ENCODE measurements around the gene CDH15.
"Not testable (repeated sequence)": the region's sequence is repeated elsewhere in the genome, so short reads cannot be mapped to it uniquely, and the experiment has no call there.

The CDH15 gene

DNA sequence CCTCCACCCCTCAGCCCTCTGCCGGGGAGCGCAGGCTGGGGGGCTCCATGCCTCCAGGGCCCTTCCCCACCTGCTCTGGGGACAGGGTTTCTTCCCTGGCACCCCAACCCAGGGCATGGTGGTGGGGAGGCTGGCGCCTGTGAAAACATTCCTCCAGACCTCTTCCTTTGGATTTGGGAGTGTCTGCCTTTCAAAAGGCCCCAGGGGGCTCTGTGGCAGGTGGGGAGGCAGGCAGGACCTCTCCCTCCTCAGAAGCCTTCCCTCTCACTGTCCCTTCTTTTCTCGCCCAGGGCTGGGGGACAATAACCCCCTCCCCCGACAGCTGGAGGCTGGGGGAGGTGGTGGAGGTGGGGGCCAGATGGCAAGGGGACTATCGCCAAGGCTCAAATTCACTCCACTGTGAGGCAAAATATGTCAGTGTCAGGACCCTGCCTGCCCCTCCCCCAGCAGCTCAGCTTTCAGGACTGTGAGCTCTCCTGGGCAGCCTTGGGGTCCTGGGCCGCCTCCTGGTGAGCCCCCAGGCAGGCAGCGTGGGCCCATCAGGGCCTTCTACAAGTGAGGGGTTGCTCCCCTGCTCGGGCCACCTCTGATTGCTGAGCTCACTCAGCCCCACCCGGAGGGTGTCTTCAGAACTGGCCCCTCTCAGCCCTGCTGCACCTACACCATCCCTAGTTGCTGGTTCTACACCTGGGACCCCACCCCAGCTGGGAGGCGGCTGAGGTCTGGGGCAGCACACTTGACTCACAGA lies 1.8 kb downstream of the CDH15 start:
- DNase-seq = no peak

DNA sequence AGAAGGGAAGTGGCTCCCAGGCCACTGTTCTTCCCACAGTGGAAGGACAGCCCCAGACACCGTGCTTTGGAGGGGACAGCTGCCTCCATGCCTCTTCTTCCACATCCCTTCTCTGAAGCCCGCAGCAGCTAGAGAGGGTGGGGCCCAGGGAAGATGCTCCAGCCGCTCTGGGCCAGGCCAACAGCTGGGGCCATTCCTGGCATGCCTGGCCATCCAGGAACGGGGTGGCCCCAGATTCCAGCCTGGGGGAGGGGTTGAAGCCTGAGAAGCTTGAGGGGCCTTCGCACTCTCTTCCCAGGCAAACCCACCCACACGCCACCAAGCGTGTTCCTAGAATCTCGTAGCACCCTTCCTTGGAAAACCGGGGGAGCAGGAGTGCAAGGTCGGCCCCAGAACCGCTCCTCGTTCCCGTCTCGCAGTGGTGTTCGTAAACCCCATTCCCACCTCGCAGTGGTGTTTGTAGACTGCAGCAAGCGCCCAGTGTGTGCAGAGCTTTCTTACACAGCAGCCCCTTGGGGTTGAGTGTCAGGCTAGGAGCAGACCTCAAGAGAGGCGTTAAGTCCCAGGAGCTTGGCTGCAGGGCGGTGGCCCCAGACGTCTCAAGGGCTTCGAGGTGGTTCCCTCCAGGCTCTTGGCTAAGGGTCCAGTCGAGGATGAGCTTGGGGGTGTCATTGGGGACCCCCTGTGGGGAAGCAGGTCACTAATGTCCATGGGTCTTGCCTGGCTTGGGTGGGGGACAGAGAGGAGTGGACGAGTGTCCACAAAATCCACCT lies 2.7 kb downstream of the CDH15 start:
- no peak for DNase-seq

DNA sequence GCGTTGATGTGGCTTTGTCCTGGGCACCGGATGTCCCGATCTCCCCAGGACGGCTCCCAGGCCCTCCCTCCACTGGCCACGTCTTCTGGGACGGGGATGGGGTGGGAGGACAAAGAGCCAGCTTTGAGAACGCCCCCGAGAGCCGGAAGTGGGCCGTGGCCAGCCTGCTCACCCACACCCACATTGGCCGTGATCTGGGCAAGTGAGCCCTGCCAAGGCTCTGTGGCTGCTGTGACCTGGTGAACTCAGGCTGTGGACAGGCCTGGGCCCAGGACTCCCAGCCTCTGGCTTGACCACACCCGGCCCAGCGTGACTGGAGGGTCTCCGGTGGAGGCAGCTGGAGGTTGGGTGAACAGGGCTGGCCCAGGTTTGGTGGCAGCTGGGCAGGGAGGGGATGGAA lies 3.3 kb downstream of the CDH15 start:
- no peak for DNase-seq

DNA sequence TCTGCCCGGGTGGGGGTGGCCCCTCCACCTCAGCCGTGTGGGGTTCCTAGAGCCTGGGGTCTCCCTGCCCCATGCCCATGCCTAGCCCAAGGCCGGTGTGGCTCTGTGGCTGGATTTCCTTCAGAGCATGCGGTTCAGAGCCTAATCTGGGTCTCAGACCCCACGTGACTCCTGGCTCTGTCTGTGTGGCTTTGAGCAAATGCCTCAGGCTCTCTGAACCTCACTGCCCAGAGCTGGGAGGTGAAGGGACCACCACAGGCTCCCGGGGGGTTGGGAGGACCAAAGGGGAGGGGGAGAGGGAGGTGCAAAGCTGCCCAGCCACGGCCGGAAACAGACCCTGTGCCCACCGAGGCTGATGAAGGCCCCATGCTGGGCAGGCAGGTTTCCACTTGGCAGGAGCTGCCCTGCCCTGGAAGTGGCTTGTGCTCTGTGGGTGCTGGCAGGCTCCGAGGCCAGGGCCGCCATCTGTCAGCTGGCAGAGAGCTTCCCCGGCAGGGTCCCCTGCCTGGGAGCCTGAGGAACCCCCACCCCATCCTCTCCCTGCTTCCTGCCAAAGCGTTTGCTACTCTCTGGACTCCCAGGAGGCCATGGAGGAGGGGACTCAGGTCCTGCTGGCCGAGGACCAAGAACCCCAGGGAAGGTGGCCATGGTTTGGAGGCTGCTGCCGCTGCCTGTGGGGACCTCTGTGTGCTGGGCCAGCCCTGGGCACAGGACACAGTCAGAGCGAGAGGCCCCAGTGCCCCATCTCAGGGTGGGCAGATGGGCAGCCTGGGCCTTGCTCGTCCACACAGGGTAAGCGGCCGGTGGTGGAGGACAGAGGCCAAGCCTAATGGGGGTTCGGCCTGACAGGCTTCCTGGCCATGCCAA lies 4.0 kb downstream of the CDH15 start:
- DNase-seq = peak in 1 of 2 experiments; percentile 49

DNA sequence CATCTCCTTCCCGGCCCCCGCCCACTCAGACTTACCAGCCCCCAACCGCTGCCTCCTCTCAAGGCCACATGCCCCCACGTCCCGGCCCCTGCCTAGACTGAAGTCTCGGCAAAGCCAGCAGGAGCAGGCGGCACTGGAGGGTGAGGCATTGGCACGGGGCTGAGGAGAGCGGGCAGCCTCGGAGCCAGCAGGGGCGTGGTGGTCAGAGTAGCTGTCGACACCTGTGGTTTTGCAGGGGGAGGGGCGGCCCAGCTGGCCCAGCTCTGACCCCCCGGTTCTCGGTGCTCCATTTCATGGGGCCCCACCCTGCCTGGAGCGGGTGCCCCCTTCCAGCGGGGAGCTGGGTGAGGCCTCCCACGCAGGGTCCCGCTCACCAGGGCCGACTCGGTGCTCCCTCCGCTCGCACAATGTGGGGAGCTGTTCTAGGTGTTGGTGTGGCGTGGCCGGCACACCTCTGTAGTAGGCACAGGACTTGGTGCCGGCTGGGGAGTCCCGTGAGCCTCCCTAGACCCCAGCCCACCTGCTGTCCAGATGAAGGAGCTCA lies 4.7 kb downstream of the CDH15 start:
- DNase-seq = no peak

DNA sequence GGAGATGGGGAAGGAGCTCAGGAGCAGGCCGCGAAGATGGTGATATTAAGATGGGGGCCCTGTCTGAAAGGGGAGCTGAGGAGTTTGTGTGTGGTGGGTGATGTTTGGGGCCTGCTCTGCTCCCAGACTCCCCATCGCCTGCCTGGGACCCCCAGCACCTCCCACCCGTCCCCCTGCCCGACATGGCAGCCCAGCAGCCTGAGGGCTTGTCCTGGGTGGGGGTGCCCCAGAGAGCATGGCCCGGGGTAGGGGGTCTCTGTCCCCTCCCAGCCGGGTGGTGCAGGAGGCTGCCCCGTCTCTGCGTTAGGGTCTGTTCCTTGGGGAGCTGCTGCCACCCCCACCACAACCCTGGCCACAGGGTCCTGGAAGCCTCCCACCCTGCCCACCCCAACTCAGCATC lies 5.2 kb downstream of the CDH15 start:
- DNase-seq = no peak

DNA sequence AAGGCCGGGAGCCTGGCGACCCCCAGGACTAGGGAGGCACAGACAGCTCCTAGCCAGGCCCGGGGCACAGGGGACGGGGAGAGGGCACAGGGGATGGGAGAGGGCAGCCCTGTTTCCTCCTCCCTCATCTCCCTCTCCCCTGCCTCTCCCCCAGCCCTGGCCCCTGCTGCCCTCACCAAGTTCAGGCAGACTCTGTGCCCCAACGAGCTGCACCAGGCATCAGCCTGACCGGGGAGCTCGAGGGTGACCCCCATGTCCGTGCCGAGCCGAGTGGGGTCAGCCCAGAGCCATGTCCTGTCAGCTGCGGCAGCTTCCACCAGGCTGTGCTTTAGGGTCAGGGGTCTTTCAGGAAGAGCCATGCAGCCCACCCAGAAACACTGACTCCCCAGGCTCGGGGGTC lies 6.0 kb downstream of the CDH15 start:
- DNase-seq = no peak

DNA sequence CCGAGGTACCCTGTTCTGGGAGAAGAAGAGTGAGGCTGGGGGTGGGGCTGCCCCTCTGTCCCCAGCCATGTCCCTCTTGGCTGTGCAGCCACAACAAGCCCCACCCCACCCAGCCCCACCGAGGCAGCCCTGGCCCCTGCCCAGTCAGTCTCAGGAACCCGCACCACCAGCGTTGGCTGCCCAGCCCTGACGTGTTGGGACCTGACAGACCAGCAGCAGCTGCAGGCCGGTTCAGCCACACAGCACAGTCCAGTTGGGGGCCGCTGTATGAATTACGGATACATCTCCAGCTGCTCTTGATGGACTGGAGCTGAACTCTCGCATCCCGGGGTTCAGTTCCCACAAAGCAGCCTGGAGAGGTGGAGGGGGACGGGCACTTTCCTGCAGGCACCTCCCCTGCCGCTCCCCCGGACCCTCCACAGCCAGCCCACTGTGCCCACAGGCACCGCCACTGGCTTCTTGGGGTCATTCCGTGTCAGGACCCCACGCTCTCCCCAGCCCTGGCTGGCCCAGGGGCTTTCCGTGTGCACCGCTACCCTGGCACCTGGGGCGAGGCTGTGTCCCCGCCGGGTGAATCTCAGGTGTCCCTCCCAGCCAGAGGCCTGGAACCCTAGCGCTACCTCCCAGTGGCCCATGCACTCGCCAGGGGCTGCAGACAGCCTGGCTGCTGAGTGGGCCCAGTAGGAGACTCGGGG lies 7.1 kb downstream of the CDH15 start:
- DNase-seq = no peak

DNA sequence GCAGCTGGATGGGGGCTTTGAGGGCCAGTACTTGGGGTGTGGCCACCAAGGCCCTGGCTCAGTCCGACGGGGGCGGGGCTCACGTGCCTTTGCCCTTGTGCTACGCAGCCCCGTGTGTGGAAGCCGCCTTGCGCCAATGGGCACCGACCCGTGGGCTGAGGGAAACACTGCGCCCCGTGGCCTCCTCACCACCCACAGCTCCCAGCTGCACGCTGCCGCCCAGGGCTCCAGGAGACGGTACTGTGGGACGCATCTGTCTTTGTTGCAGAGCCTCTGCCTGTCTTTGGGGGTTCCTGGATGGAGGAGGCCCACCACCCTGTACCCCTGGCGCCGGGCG lies 7.6 kb downstream of the CDH15 start:
- no peak for DNase-seq

DNA sequence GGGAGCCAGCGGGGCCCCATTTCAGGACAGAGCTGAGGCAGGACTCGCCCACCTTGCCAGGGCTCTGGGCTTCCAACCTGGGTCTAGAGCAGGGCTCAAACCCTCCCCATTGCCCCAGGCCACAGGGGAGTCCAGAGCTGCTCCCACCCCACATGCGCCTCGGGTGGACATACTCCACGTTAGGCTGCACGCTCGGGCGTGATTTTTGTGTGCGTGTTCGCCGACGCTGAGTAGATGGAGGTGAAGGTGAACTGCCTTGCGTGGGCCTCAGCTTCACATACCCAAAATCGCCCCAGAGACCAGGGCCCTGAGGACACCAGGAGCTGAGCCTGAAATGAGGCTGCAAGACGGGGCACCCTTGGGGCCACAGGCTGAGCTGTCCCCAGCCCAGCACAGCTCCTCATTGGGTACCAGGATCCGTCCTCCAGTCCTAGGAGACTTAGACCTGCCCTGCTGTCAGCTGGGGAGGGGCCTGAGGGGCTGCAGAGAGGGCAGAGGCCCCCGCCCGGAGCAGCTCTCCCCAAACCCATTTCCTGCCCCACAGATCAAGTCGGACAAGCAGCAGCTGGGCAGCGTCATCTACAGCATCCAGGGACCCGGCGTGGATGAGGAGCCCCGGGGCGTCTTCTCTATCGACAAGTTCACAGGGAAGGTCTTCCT lies 8.2 kb downstream of the CDH15 start:
- no peak for DNase-seq

DNA sequence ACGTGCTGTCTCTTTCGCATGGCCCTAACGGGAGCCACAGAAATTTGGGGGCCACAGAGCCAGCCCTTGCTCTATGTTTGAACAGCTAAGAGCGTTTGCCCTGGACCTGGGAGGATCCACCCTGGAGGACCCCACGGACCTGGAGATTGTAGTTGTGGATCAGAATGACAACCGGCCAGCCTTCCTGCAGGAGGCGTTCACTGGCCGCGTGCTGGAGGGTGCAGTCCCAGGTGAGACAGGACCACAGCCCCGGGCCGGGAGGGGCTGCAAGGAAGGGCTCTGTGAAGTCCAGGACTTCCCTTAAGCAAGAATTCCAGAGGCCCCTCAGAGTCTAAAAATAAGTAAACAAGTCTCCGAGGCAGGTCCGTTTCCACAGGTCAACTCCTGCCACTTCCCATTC lies 11.9 kb downstream of the CDH15 start:
- DNase-seq = no peak

DNA sequence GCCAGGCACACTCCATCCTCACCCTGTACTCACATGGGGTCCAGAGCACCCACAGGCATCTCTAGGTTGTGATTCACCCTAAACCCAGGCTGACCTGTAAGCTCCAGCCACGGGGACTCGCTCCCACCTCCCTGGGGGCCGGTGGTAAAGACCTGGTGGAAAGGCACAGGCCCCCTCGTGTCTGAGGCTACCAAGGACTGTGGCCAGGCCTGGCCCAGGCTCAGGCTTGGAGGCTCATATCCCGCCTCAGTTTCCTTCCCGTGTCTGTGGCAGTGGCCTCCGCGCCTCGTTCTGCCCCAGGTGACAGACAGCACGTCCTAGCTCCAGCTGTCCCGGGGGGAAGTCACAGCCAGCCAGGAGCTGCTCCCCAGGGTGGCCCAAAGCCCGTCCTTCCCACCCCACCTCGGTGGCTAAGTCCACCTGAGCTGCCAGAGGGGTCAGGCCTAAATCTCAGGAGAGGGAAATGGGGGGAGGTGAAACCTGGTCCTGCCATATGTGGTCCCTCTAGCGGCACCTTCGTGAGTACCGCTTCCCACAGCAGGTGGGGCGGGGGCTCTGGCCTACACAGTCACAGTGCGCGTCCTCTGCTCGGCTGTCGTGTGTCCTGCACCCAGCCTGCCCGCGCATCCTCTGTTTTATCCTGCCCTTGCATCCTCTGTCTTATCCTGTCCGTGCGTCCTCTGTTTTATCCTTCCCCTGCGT lies 12.6 kb downstream of the CDH15 start:
- no peak for DNase-seq

DNA sequence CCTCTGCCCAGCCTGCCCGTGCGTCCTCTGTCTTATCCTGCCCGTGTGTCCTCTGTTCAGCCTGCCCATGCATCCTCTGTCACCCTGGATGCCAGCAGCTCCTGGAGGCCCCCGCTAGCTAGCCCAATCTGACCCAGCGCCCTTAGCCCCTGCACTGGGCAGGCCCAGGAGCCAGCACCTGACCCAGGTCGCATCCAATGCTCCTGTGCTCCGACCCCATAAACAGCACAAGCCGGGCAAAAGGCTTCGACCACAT lies 13.1 kb downstream of the CDH15 start:
- no peak for DNase-seq

DNA sequence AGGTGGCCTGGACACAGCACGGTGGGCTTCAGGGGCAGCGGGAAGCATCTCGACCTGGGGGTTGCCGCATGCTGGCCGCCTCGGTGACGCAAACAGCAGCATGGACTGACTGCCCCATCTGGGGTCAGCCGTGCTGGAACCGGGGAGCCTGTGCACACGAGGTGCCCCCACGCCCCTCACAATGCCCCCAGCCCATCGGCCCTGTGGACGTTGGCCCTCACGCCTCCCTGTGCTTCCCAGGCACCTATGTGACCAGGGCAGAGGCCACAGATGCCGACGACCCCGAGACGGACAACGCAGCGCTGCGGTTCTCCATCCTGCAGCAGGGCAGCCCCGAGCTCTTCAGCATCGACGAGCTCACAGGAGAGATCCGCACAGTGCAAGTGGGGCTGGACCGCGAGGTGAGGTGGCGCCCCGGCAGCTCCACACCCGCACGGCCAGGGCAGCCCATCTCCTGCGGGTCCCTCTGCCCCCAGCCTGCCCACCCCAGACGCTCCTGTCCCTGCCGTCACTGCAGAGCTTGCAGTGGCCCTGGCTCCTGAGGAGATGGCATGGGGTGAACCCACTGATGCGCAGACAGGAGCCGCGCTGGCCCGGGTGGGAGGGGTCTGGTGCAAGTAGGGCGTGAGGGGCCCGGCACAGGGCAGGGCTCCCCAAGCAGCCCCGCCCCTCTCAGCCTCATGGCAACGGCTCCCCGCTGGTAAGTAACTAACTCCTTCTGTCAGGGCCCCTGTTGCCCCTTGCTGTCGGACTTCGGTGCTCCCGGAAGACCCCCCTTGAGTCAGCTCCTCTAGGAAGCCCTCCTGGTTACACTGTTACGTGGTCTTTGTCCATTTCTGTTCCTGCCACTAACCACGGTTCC lies 13.6 kb downstream of the CDH15 start:
- DNase-seq = no peak

DNA sequence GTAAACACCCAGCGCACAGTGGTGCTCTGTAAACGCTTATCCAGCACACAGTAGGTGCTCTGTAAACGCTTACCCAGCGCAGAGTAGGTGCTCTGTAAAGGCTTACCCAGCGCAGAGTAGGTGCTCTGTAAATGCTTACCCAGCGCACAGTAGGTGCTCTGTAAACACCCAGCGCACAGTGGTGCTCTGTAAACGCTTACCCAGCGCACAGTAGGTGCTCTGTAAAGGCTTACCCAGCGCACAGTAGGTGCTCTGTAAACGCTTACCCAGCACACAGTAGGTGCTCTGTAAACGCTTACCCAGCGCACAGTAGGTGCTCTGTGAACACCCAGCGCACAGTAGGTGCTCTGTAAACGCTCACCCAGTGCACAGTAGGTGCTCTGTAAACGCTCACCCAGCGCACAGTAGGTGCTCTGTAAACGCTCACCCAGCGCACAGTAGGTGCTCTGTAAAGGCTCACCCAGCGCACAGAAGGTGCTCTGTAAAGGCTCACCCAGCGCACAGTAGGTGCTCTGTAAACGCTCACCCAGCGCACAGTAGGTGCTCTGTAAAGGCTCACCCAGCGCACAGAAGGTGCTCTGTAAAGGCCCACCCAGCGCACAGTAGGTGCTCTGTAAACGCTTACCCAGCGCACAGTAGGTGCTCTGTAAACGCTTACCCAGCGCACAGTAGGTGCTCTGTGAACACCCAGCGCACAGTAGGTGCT lies 14.5 kb downstream of the CDH15 start:
- not testable (repeated sequence) for DNase-seq

DNA sequence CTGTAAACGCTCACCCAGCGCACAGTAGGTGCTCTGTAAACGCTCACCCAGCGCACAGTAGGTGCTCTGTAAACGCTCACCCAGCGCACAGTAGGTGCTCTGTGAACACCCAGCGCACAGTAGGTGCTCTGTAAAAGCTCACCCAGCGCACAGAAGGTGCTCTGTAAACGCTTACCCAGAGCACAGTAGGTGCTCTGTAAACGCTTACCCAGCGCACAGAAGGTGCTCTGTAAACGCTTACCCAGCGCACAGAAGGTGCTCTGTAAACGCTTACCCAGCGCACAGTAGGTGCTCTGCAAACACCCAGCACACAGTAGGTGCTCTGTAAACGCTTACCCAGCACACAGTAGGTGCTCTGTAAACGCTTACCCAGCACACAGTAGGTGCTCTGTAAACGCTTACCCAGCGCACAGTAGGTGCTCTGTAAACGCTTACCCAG lies 15.1 kb downstream of the CDH15 start:
- not testable (repeated sequence) for DNase-seq

DNA sequence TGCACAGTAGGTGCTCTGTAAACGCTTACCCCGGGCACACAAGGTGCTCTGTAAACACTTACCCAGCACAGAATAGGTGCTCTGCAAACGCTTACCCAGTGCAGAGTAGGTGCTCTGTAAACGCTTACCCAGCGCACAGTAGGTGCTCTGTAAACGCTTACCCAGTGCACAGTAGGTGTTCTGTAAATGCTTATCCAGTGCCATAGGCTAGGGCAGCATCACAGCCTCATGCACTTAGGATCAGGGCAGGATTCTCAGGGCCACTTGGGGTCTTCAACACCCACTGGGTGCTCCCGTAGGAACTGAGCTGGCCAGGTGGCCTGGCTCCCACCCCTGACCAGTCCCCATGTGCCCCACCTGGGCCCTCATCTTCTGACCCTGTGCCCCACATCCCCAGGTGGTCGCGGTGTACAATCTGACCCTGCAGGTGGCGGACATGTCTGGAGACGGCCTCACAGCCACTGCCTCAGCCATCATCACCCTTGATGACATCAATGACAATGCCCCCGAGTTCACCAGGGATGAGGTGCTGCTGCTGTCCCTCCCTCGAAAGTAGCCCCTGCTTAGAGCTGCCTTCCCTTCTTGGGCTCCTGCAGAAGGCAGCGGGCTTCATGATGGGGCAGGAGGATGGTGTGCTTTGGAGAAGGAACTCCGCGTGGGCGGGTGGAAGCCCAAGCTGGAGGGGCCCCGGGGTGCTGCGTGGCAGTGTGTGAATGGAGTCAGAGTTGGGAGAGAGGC lies 15.7 kb downstream of the CDH15 start:
- DNase-seq = no peak

DNA sequence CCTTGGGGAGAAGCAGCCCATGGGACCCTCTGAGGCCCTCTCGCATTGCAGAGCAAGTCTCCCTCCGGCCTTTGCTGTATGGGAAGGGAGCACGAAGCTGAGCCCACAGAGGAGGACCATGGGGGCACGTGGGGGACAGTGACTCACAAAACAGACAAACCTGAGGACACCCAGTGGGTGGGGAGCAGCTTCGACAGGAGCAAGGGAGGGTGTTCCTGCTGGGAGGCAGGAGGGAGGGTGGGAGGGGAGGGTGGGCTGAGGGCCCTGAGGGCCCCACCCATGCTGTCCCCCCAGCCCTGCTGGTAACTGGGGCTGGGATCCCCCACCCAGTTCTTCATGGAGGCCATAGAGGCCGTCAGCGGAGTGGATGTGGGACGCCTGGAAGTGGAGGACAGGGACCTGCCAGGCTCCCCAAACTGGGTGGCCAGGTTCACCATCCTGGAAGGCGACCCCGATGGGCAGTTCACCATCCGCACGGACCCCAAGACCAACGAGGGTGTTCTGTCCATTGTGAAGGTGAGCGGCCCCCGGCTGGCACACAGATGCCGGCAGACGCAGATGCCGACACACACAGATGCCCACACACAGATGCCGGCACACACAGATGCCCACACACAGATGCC lies 16.3 kb downstream of the CDH15 start:
- DNase-seq = no peak

Measured in NCI-H2081 (cell line).